Ovary (tissue), 3 donors: ENCODE measurements around the gene SOCS1.

Experiments
- CTCF ChIP-seq, 3 donors: fragments of 450-650 bp in 2 of 3; fragments of 200-600 bp in 1 of 3; IDR thresholded peaks; one replicate each; pipeline versions ENCODE4 v1.5.1 to v1.8.0; 2016 to 2022; ENCODE audit warnings: antibody characterized with exemption in 3 of 3, mild to moderate bottlenecking in 1 of 3
- EP300 ChIP-seq: sonication (generic); formaldehyde crosslinking; IDR thresholded peaks from one replicate; pipeline ENCODE4 v1.6.1; 2017; ENCODE audit warnings: antibody characterized with exemption
- POLR2A ChIP-seq: fragments of 450-650 bp; IDR thresholded peaks from one replicate; pipeline ENCODE4 v1.6.1; 2017; ENCODE audit warnings: antibody characterized with exemption, mild to moderate bottlenecking, moderate library complexity
- donor health status: DM: no; HTN: no; CAD: no.

- TF ChIP-seq EP300 (no peak), CTCF (IDR thresholded peaks at IDR 0.05) (no peak), POLR2A (no peak)
Observed at GRCh38 chr16:11258553-11259492, 2.8 kb upstream of the SOCS1 start.
